Stomach smooth muscle (tissue), 2 donors: Measurements from ENCODE around the gene FGF23.
"Not testable (repeated sequence)": the region's sequence is repeated elsewhere in the genome, so short reads cannot be mapped to it uniquely, and the experiment has no call there.

ENCODE experiments used
- H3K27ac ChIP-seq: one replicate; pipeline ENCODE4 v1.7.0; 2013; ENCODE audit warnings: mild to moderate bottlenecking, low read length, inconsistent platforms
- H3K27me3 ChIP-seq, 2 donors: one replicate each; pipeline ENCODE4 v1.7.0; 2013; ENCODE audit warnings: low read length in 2 of 2; ENCODE audit not compliant: insufficient read depth in 2 of 2, control insufficient read depth in 1 of 2
- H3K36me3 ChIP-seq, 2 donors: one replicate each; pipeline ENCODE4 v1.7.0; 2013; ENCODE audit warnings: low read length in 2 of 2; ENCODE audit not compliant: control insufficient read depth in 2 of 2, insufficient read depth in 2 of 2
- H3K4me1 ChIP-seq: one replicate; pipeline ENCODE4 v1.7.0; 2013; ENCODE audit warnings: low read length; ENCODE audit not compliant: control insufficient read depth, insufficient read depth
- H3K4me3 ChIP-seq, 2 donors: one replicate each; pipeline ENCODE4 v1.7.0; 2013; ENCODE audit warnings: low read length in 2 of 2
- H3K9ac ChIP-seq, 2 donors: one replicate each; pipeline ENCODE4 v1.7.0; 2013; ENCODE audit warnings: low read length in 2 of 2, mild to moderate bottlenecking in 1 of 2
- H3K9me3 ChIP-seq, 2 donors: one replicate each; pipeline ENCODE4 v1.7.0; 2013; ENCODE audit warnings: low read length in 2 of 2; ENCODE audit not compliant: control insufficient read depth in 2 of 2
- donor health status: healthy.
- donor health status: Pancreatic carcinoma.

FGF23 gene

DNA sequence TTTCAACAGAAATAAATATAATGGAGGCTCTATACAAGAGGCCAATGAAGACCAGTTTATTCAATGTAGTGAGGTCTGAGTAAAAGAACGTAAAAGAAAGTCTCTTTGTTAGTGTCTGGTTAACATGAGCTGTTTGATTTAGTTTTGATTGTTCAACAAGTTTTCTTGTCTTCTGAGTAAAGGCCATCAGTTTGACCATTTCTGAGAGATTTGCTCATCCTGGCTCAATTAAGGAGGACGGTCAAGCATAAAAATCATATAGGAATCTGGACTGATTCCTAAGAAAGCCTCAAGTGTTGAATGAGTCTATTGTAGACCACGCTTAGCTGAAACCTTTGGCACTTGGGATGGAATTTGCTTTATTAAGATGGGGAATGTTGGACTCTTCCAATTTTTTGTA lies 32.5 kb upstream of the FGF23 start:
- H3K36me3 ChIP-seq, result no peaks in the 10 kb centered on the region
- peaks cover 8% of the 10 kb centered on the region for H3K4me1 ChIP-seq
- no peak overlapping the region for H3K9ac ChIP-seq
- H3K27ac ChIP-seq, result no peak overlapping the region
- H3K27me3 ChIP-seq, result no peaks in the 10 kb centered on the region
- H3K4me3 ChIP-seq, result no peak overlapping the region
- no peaks in the 10 kb centered on the region for H3K9me3 ChIP-seq

DNA sequence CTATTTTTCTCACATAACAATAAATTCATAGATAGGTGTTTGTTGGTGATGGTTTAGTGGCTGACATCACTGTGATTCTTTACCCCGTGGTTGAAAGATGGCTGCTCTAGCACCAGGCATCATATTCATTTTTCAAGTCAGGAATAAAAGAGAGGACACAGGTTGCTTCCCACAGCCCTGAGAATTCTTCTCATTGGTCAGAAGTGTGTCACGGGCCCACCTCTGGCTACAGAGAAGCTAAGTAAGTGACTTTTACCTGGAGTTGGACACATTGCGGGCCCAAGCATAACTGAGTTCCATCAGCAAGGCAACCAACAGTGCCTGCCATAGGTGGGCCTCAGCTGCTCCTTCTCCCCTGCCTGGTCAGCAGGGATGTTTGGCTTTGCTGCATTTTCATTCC lies 27.6 kb upstream of the FGF23 start:
- Histone ChIP-seq H3K27ac (no peak overlapping the region), H3K9me3 (no peaks in the 10 kb centered on the region), H3K9ac (no peak overlapping the region), H3K4me1 (no peaks in the 10 kb centered on the region), H3K4me3 (no peak overlapping the region), H3K27me3 (no peaks in the 10 kb centered on the region), H3K36me3 (no peaks in the 10 kb centered on the region)

DNA sequence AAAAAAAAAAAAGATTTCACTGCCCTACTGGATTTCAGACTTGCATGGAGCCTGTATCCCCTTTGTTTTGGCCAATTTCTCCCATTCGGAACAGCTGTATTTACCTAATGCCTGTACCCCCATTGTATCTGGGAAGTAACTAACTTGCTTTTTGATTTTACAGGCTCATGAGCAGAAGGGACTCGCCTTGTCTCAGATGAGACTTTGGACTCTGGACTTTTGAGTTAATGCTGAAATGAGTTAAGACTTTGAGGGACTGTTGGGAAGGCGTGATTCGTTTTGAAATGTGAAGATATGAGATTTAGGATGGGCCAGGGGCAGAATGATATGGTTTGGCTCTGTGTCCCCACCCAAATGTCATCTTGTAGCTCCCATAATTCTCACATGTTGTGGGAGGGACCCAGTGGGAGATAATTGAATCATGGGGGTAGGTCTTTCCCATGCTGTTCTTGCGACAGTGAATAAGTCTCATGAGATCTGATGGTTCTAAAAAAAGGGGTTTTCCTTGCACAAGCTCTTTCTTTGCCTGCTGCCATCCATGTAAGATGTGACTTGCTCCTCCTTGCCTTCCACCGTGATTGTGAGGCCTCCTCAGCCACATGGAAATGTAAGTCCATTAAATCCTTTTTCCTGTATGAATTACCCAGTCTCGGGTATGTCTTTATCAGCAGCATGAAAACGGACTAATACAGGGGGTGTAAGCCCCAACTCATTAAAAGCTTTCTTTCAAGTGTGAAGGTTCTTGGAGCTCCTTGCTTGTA lies 25.5 kb upstream of the FGF23 start:
- H3K36me3 ChIP-seq, H3K27me3 ChIP-seq, H3K9ac ChIP-seq: not testable (repeated sequence)

GRCh38 chr12:4402996-4403395 lies 23.5 kb upstream of the FGF23 start:
- no peak overlapping the region for H3K27ac ChIP-seq
- H3K4me3 ChIP-seq, result no peak overlapping the region
- no peak overlapping the region for H3K9ac ChIP-seq
- no peaks in the 10 kb centered on the region for H3K4me1 ChIP-seq
- no peaks in the 10 kb centered on the region for H3K27me3 ChIP-seq
- H3K9me3 ChIP-seq, result no peaks in the 10 kb centered on the region
- no peaks in the 10 kb centered on the region for H3K36me3 ChIP-seq

More for the DNA sequence above, 25.5 kb upstream of the FGF23 start:
- H3K4me1 ChIP-seq, H3K27ac ChIP-seq, H3K4me3 ChIP-seq, H3K9me3 ChIP-seq: not testable (repeated sequence)

GRCh38 chr12:4401117-4401516 lies 21.6 kb upstream of the FGF23 start:
- no peak overlapping the region for H3K9ac ChIP-seq
- no peak overlapping the region for H3K27ac ChIP-seq
- no peaks in the 10 kb centered on the region for H3K36me3 ChIP-seq
- H3K4me1 ChIP-seq, result no peaks in the 10 kb centered on the region
- H3K4me3 ChIP-seq, result no peak overlapping the region
- H3K27me3 ChIP-seq, result no peaks in the 10 kb centered on the region
- no peaks in the 10 kb centered on the region for H3K9me3 ChIP-seq

DNA sequence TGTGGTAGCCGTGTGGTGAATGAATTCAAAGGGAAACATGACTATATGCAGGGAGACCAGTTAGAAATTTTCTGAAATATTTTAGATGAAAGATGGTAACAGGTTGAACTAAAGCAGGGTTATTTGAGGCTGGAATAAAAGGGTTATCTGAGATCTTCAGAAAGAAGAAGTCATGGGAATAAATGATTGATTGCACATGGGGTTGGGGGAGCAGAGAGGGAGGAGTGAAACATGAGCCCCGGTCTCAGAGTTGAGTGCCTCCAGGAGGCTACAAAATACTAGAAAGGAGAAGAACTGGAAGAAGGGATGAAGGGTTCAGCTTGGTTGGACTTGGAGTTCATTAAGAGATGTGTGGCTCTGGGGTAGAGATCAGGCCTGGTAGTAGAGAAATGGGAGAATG lies 16.3 kb upstream of the FGF23 start:
- Histone ChIP-seq H3K36me3 (no peaks in the 10 kb centered on the region), H3K4me1 (no peaks in the 10 kb centered on the region), H3K27ac (no peak overlapping the region), H3K9me3 (no peaks in the 10 kb centered on the region), H3K9ac (no peak overlapping the region), H3K4me3 (no peak overlapping the region), H3K27me3 (no peaks in the 10 kb centered on the region)

- H3K4me3 ChIP-seq, result no peak overlapping the region
Observed at GRCh38 chr12:4393211-4393610, 13.7 kb upstream of the FGF23 start.

DNA sequence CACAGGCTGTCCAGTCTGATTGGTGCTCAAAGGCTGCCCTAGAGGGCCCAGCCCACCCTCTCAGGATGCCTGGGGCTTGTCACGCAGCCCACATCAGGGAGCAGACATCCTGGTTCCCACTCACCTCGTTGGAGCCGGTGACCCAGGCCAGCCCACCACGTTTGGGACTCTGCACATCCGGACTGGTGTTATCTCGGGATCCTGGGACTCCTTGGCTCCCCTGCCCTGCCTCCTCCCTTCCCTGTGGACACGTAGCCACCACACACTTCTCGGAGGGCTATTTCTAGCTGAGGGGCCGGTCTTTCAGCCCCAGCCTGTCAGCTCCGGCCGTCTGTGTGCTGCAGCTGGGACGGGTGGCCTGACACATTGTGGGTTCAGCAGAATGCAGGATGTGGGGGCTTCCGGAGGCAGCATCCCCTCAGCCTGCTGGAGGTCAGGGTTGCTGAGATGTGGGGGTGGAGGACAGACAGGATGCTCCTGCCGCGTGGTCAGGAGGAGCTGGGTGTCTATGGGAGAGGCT lies 12.8 kb upstream of the FGF23 start:
- no peaks in the 10 kb centered on the region for H3K4me1 ChIP-seq
- H3K36me3 ChIP-seq, result no peaks in the 10 kb centered on the region
- H3K4me3 ChIP-seq, result no peak overlapping the region
- no peak overlapping the region for H3K27ac ChIP-seq
- no peaks in the 10 kb centered on the region for H3K9me3 ChIP-seq
- H3K27me3 ChIP-seq, result peaks cover 0 to 3% of the 10 kb centered on the region in 2 donors
- no peak overlapping the region for H3K9ac ChIP-seq

More at GRCh38 chr12:4393211-4393610, 13.7 kb upstream of the FGF23 start:
- H3K27ac ChIP-seq, result no peak overlapping the region
- H3K9ac ChIP-seq, result no peak overlapping the region
- no peaks in the 10 kb centered on the region for H3K36me3 ChIP-seq
- H3K4me1 ChIP-seq, result no peaks in the 10 kb centered on the region
- no peaks in the 10 kb centered on the region for H3K9me3 ChIP-seq
- H3K27me3 ChIP-seq, result peaks cover 0 to 3% of the 10 kb centered on the region in 2 donors

- H3K9me3 ChIP-seq, result no peaks in the 10 kb centered on the region
- no peak overlapping the region for H3K27ac ChIP-seq
- peaks cover 0 to 7% of the 10 kb centered on the region in 2 donors for H3K27me3 ChIP-seq
- no peaks in the 10 kb centered on the region for H3K36me3 ChIP-seq
- H3K9ac ChIP-seq, result no peak overlapping the region
- H3K4me1 ChIP-seq, result no peaks in the 10 kb centered on the region
- no peak overlapping the region for H3K4me3 ChIP-seq
Observed at GRCh38 chr12:4388662-4389061, 9.2 kb upstream of the FGF23 start.

DNA sequence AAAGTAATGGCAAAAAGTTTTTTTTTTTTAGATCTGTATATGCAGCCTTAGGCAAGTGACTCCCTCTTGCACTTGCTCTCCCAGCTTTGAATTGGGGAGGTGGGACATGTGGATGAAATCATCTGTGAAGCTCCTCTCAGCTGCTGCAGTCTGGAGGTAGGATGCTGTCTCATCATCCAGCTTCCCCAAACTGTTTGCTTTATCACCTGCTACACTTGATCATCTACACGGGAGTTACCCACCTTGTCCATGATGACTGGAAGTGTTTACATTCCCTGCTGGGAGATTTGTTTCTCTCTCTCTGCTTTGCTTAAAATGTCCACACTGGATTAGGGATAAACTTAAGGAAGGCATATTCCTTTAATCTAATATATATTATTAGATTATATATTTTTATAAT lies 8.5 kb upstream of the FGF23 start:
- H3K36me3 ChIP-seq, result no peaks in the 10 kb centered on the region

DNA sequence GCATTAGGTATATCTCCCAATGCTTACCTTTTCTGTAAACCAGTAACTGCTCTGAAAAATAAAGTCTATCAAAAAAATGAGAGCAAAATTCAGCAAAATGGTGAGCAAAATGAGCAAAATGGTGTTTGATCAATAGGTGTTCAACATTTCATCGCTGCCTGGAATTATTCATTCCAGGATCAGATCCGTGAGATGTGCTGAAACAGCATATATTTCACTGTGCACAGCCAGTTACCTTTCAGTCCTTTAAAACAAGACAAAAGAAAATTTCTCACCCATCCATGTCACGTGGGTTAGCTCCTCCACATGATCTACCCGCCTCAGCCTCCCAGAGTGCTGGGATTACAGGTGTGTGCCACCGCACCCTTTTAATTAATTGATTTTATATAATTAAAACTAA lies 8.1 kb upstream of the FGF23 start:
- H3K4me1 ChIP-seq, result no peaks in the 10 kb centered on the region
- peaks cover 0 to 7% of the 10 kb centered on the region in 2 donors for H3K27me3 ChIP-seq
- H3K9me3 ChIP-seq, result no peaks in the 10 kb centered on the region
- H3K27ac ChIP-seq, result no peak overlapping the region
- no peaks in the 10 kb centered on the region for H3K36me3 ChIP-seq
- H3K4me3 ChIP-seq, result no peak overlapping the region
- no peak overlapping the region for H3K9ac ChIP-seq

More for the DNA sequence above, 8.5 kb upstream of the FGF23 start:
- Histone ChIP-seq H3K4me3 (no peak overlapping the region), H3K9ac (no peak overlapping the region), H3K27ac (no peak overlapping the region), H3K9me3 (no peaks in the 10 kb centered on the region), H3K4me1 (no peaks in the 10 kb centered on the region), H3K27me3 (peaks cover 0 to 7% of the 10 kb centered on the region in 2 donors)
